OCI-LY7 (cell line): Measurements from ENCODE around the gene CLEC20A. TPM values are rescaled to one million over a fixed set of nuclear protein-coding genes. Genes with fewer than 3 reads are reported as not detected.

Experiments
- BruUV-seq: library from RNA; stranded (reverse); fragments of 400-500 nt; replicated peaks from 2 replicates; lab custom pipeline; 2021; lab: Mats Ljungman, UMichigan
- CTCF ChIA-PET: fragments of 300-600 bp; sonication (Branson Sonifier 250); formaldehyde crosslinking; loops from one replicate; lab custom pipeline; 2022; ENCODE audit warnings: antibody characterized with exemption; ENCODE audit not compliant: unreplicated experiment; lab: Charles Lee
- POLR2A ChIA-PET: fragments of 300-600 bp; sonication (Branson Sonifier 250); formaldehyde crosslinking; loops from one replicate; lab custom pipeline; 2022; ENCODE audit warnings: antibody characterized with exemption; lab: Charles Lee
- DNase-seq: peaks from one replicate; pipeline ENCODE4 v3.0.0-alpha.2; 2015; ENCODE audit warnings: low spot score
- H2AFZ ChIP-seq: fragments of 200-600 bp; sonication (generic), shearing (Covaris generic); 2 replicates; pipeline ENCODE4 v1.6.1; 2014; ENCODE audit warnings: mild to moderate bottlenecking, antibody characterized with exemption, low read length, moderate library complexity
- H3K27ac ChIP-seq: fragments of 200-600 bp; sonication (generic); 2 replicates; pipeline ENCODE4 v1.5.1; 2014; ENCODE audit warnings: mixed run types, low read depth, mild to moderate bottlenecking, moderate library complexity, low read length, inconsistent platforms; ENCODE audit not compliant: poor library complexity, severe bottlenecking
- H3K36me3 ChIP-seq: fragments of 200-600 bp; sonication (generic); 2 replicates; pipeline ENCODE4 v1.6.1; 2014; ENCODE audit warnings: mild to moderate bottlenecking, antibody characterized with exemption, low read length, moderate library complexity, mixed read lengths; ENCODE audit not compliant: insufficient read depth
- H3K4me1 ChIP-seq: fragments of 200-600 bp; sonication (generic); 2 replicates; pipeline ENCODE4 v1.5.1; 2014; ENCODE audit warnings: mild to moderate bottlenecking, low read length; ENCODE audit not compliant: insufficient read depth, poor library complexity, severe bottlenecking
- H3K4me2 ChIP-seq: fragments of 200-600 bp; sonication (generic); 2 replicates; pipeline ENCODE4 v1.6.1; 2014; ENCODE audit warnings: mild to moderate bottlenecking, low read length
- H3K4me3 ChIP-seq: fragments of 200-600 bp; sonication (generic); 2 replicates; pipeline ENCODE4 v1.5.1; 2014; ENCODE audit warnings: mild to moderate bottlenecking, low read depth, low read length; ENCODE audit not compliant: poor library complexity, severe bottlenecking
- H3K79me2 ChIP-seq: fragments of 200-600 bp; sonication (generic); 2 replicates; pipeline ENCODE4 v1.6.1; 2016; ENCODE audit warnings: low read depth, mild to moderate bottlenecking, low read length, moderate library complexity, mixed read lengths; ENCODE audit not compliant: insufficient read depth
- H3K9me2 ChIP-seq: fragments of 200-600 bp; sonication (generic); 2 replicates; pipeline ENCODE4 v1.6.1; 2016; ENCODE audit warnings: mild to moderate bottlenecking, low read length, mixed read lengths; ENCODE audit not compliant: insufficient read depth
- H3K9me3 ChIP-seq: fragments of 200-600 bp; sonication (generic); 2 replicates; pipeline ENCODE4 v1.6.1; 2014; ENCODE audit warnings: mild to moderate bottlenecking, mixed run types, low read length, mixed read lengths
- H4K20me1 ChIP-seq: fragments of 200-600 bp; sonication (generic); 2 replicates; pipeline ENCODE4 v1.6.1; 2014; ENCODE audit warnings: mild to moderate bottlenecking, antibody characterized with exemption, low read length, moderate library complexity, mixed read lengths; ENCODE audit not compliant: insufficient read depth
- CTCF ChIP-seq: fragments of 200-600 bp; sonication (generic); conservative IDR thresholded peaks from 2 replicates; pipeline ENCODE4 v1.5.1; 2014; ENCODE audit warnings: mild to moderate bottlenecking, antibody characterized with exemption, low read length, moderate library complexity, mixed read lengths
- EZH2phosphoT487 ChIP-seq: fragments of 200-600 bp; sonication (generic); IDR thresholded peaks from 2 replicates; pipeline ENCODE4 v1.6.1; 2018; ENCODE audit warnings: low read depth, borderline replicate concordance, mild to moderate bottlenecking, mixed run types, antibody characterized with exemption, low read length, moderate library complexity, mixed read lengths
- intact Hi-C: fragments of 100-400 bp; cut with micrococcal nuclease; formaldehyde crosslinking; loops from one replicate; pipeline ENCODE4 v1.10.0; 2022; ENCODE audit not compliant: unreplicated experiment
- total RNA-seq, 2 experiments: library from RNA; depleted of rRNA in 1 of 2; stranded (reverse); fragments of >200 nt in 1 of 2; shearing (Covaris generic) in 1 of 2; gene quantifications; 2 replicates each; pipeline ENCODE4 v1.2.3, GENCODE V29; 2014 to 2022

The CLEC20A gene
- total RNA-seq, 2 experiments from 2014 or later: not detected

- CTCF ChIA-PET: no interaction called here
- H3K4me3 ChIP-seq: no peak overlapping the region
- H3K9me2 ChIP-seq: no peaks in the 10 kb centered on the region
- no peak overlapping the region for H3K4me2 ChIP-seq
- no peaks in the 10 kb centered on the region for H3K36me3 ChIP-seq
- intact Hi-C loops: no loop called here
- no peak for DNase-seq
- no TSS peak for BruUV-seq
- no peaks in the 10 kb centered on the region for H3K4me1 ChIP-seq
- H2AFZ ChIP-seq: no peak overlapping the region
- no peaks in the 10 kb centered on the region for H3K9me3 ChIP-seq
- POLR2A ChIA-PET: no interaction called here
- TF ChIP-seq EZH2phosphoT487 (no peak), CTCF (no peak)
- no peaks in the 10 kb centered on the region for H3K79me2 ChIP-seq
- no peaks in the 10 kb centered on the region for H4K20me1 ChIP-seq
- no peak overlapping the region for H3K27ac ChIP-seq
Observed at GRCh38 chr1:178458203-178458602, 38.6 kb downstream of the CLEC20A start.

GRCh38 chr1:178457651-178458050 lies 39.1 kb downstream of the CLEC20A start:
- H2AFZ ChIP-seq: no peak overlapping the region
- no peak overlapping the region for H3K27ac ChIP-seq
- H3K9me3 ChIP-seq: no peaks in the 10 kb centered on the region
- no peaks in the 10 kb centered on the region for H3K9me2 ChIP-seq
- no peak for TF ChIP-seq EZH2phosphoT487
- no peak for TF ChIP-seq CTCF
- H3K79me2 ChIP-seq: no peaks in the 10 kb centered on the region
- no peak for DNase-seq
- intact Hi-C loops: no loop called here
- no peaks in the 10 kb centered on the region for H4K20me1 ChIP-seq
- no peak overlapping the region for H3K4me2 ChIP-seq
- H3K4me3 ChIP-seq: no peak overlapping the region
- H3K4me1 ChIP-seq: no peaks in the 10 kb centered on the region
- POLR2A ChIA-PET: no interaction called here
- no peaks in the 10 kb centered on the region for H3K36me3 ChIP-seq
- CTCF ChIA-PET: no interaction called here
- no TSS peak for BruUV-seq

- ChIA-PET CTCF (no interaction called here), POLR2A (no interaction called here)
- H3K9me2 ChIP-seq: no peaks in the 10 kb centered on the region
- no peak overlapping the region for H2AFZ ChIP-seq
- no peaks in the 10 kb centered on the region for H4K20me1 ChIP-seq
- DNase-seq: no peak
- intact Hi-C loops: no loop called here
- BruUV-seq: no TSS peak
- H3K36me3 ChIP-seq: no peaks in the 10 kb centered on the region
- no peaks in the 10 kb centered on the region for H3K79me2 ChIP-seq
- no peak overlapping the region for H3K27ac ChIP-seq
- H3K9me3 ChIP-seq: no peaks in the 10 kb centered on the region
- no peak overlapping the region for H3K4me3 ChIP-seq
- H3K4me1 ChIP-seq: no peaks in the 10 kb centered on the region
- H3K4me2 ChIP-seq: no peak overlapping the region
- no peak for TF ChIP-seq CTCF
- no peak for TF ChIP-seq EZH2phosphoT487
Observed at GRCh38 chr1:178456472-178456871, 40.3 kb downstream of the CLEC20A start.
